GM12801 (cell line): ENCODE measurements around the gene LCN6.

Experiments used
- TF ChIP-seq, protein P1 (sequence below): IDR thresholded peaks from one replicate; pipeline ENCODE4 v1.5.1; 2011; ENCODE audit warnings: control low read depth; ENCODE audit not compliant: insufficient read length; ENCODE audit errors: extremely low read depth

LCN6 gene

DNA sequence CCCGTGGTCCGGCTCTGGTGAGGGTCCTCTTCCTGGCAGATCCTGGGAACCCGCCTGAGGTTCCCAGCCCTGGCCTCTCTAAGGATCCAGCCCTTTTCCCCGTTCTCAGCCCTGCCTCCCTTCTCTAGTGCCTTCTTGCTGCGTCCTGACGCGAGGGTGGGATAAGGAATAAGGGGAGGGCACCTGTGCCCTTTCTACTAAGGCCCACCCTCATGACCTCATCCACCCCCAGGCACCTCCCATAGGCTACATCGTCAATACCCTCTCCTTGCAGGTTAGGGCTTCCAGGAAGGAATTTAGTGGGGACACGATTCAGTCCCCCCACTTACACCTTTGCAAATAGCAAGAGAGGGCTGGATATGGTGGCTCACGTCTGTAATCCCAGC, 46.7 kb downstream of the LCN6 start:
- TF ChIP-seq, protein P1, sequence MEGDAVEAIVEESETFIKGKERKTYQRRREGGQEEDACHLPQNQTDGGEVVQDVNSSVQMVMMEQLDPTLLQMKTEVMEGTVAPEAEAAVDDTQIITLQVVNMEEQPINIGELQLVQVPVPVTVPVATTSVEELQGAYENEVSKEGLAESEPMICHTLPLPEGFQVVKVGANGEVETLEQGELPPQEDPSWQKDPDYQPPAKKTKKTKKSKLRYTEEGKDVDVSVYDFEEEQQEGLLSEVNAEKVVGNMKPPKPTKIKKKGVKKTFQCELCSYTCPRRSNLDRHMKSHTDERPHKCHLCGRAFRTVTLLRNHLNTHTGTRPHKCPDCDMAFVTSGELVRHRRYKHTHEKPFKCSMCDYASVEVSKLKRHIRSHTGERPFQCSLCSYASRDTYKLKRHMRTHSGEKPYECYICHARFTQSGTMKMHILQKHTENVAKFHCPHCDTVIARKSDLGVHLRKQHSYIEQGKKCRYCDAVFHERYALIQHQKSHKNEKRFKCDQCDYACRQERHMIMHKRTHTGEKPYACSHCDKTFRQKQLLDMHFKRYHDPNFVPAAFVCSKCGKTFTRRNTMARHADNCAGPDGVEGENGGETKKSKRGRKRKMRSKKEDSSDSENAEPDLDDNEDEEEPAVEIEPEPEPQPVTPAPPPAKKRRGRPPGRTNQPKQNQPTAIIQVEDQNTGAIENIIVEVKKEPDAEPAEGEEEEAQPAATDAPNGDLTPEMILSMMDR = no peak

DNA sequence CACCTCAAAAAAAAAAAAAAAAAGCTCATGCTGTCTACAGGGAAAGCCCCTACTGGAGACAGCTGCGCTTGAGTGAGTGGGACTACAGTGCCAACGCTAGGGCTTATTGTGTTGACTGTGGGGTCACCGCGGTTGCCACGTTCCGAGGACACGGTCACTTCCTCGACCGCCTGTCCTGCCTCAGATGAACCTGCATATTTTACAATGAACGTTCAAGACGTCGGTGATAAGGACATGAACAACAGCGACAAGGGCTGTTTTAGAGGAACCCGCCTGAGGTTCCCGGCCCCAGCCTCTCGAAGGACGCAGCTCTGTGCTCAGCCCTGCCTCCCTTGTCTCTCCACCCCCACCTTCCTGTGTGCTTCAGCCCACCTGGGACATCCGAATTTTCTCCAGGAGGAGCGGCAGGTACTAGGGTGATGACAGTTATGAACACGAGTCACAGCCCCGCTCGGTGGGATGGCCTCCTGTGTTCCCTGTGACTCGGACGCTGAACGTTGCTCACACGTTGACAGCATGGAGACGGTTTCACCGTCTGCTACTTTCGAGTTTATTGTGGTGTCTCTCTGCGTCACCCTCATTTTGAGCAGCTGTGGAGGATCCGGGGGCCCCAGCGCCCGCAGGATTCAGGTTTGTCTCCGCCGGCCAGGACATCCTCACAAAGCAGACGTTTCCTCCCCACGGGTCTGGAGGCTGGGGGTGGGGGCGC, 47.2 kb downstream of the LCN6 start:
- TF ChIP-seq, protein P1 = no peak

DNA sequence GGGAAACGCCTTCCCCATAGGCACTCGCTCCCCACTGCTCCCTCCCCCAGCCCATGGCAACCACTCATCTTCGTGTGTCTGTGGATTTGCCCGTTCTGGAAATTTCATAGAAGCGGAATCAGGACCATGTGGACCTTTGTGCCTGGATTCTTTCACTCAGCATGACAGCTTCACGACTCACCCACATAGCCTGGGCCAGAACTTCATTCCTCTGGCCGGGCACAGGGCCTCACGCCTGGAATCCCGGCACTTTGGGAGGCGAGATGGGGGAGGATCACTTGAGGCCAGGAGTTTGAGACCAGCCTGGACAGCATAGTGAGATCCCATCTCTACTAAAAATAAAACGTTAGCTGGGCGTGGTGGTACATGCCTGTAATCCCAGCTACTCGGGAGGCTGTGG, 48.0 kb downstream of the LCN6 start:
- TF ChIP-seq, protein P1 = no peak

DNA sequence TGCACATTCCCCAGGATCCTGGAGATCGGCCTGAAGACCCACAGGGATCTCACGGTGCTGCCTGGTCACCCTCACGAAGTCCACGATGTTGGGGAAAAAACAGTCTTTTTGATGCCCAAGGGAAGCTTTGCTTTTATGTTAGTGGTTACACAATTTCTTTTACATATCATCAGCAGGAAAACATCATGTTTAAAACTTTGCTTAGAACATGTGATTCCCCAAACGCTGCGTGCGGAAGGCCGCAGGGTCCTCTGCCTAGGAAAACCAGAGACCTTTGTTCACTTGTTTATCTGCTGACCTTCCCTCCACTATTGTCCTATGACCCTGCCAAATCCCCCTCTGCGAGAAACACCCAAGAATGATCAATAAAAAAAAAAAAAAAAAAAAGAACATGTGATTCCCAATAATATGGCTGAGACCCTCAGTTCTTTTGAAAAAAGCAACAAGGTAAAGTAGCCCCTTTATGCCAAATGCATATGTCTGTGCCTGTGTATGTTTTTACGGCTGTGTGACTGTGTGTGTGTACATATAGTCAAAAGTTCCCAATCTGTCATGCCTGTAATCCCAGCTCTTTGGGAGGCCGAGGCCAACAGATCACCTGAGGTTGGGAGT, 49.6 kb downstream of the LCN6 start:
- TF ChIP-seq, protein P1 = no peak

DNA sequence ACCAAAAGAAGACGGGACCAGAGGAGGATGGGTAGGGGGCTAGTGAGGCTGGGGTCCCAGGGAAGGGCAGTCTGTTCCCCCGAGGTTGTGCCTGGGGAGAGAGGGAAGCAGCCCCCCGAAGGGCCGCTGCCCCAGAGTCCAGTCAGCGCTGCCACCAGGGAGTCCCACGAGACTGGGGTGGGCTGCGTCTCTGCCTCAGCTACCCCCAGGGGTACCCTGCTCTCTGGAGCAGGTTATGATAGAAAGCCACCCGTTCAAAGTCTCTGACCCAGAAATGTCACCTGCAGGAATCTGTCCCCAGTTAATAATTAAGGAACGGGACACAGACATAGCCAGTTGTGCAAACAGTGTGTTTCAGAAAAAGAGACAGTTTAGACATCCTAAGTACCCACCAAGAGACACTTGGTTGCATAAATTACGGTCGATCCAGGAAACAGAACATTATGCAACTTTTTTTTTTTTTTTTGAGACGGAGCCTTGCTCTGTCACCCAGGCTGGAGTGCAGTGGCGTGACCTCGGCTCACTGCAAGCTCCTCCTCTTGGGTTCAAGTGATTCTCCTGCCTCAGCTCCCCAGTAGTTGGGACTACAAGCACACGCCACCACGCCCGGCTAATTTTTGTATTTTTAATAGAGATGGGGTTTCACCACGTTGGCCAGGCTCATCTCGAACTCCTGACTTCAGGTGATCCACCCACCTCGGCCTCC, 50.4 kb downstream of the LCN6 start:
- TF ChIP-seq, protein P1 = no peak

DNA sequence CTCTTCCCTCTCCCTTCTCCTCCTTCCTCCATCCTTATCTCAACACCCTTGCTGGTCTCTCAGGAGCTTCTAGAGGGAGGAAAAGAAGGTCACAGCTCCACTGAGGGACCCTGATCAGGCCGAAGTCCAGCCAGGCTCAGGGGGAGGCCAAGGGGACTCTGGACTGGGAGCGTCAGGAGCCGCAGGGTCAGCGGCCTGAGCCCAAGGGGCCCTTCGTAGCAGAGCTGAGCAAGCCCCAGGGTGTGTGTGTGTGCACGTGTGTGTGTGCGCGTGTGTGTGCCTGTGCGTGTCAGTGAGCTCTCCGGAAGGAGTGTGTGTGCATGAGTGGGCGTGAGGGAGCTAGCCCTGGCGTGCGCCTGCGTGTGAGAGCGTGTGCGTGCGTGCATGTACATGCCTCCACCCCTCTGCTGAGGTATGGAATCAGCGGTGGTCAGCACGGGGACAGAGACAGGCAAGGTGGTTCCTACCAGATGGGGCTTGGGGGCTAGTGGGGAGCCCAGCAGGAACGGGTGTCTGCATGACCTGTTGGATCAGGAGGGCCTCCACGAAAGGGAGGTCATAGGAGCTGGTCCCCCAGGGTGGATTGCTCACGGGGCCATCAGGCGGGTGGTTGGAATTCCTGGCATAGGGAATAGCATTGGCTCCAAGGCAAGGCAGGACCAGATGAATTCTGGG, 51.0 kb downstream of the LCN6 start:
- TF ChIP-seq, protein P1 = no peak

DNA sequence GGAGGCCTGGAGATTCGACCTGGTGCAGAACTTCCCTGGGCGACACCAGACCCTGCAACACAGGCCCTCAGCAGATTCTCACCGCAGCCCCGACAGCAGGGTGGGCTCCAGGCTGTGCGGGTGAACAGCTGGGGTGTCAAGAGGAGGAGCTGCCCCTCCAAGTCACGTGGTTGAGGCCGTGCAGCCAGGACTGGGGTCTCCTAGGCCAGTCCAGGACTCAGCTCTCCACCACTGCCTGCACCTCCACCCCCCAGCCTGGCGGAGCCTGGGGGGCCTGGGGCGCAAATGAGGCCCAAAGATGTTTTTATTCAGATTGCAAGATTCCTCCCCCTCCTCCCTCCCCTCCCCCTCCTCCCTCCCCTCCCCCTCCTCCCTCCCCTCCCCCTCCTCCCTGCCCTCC, 51.8 kb downstream of the LCN6 start:
- TF ChIP-seq, protein P1 = no peak
